GM18505 (cell line): ENCODE data around the gene MYO6.

Experiments
- ATAC-seq: cut with Tn5 transposase; IDR thresholded peaks from one replicate; pipeline ENCODE4 v1.9.1; 2021; ENCODE audit not compliant: unreplicated experiment
- POLR2A ChIP-seq: IDR thresholded peaks from 4 replicates; pipeline ENCODE4 v1.6.1; 2011; ENCODE audit warnings: borderline replicate concordance; ENCODE audit not compliant: insufficient read depth, insufficient read length; ENCODE audit errors: extremely low read depth

MYO6 gene

DNA sequence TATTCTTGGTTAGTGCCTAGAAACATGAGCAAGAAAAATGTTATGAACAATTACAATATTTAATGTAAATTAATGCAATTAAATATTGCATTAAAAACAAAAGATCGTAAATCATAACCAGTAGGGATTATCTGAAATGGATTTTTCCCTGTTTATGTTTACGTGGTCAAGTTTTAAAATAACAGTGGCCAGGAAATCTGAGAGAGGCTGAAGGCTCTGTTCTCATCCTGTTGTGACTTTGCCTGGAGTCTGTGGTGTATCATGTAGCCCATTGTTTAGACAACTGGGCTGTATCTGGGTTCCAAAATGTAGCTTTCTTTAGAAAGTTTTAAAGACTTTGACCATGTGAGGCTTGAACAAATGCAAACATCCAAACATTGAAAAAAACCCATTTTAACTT lies 2.4 kb downstream of the MYO6 start:
- no peak for TF ChIP-seq POLR2A
- ATAC-seq = no peak

DNA sequence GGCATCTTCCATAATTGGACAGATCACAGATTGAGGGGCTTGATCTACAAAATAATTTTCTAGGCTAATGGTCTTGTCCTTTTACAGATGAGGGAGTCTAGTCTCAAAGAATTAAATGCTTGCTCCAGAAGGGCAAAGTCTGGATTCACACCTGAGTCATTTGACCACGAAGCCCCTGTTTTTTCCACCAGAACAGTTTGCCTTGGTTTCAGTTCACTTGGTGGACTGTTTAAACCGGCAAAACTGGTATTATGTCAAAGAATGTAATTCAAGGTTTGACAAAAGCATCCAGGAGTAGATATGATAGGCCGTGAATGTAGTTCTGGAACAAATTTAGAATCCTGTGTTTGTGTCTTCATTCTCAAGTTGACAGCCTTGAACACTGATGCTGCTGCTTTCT lies 3.3 kb downstream of the MYO6 start:
- no peak for ATAC-seq

DNA sequence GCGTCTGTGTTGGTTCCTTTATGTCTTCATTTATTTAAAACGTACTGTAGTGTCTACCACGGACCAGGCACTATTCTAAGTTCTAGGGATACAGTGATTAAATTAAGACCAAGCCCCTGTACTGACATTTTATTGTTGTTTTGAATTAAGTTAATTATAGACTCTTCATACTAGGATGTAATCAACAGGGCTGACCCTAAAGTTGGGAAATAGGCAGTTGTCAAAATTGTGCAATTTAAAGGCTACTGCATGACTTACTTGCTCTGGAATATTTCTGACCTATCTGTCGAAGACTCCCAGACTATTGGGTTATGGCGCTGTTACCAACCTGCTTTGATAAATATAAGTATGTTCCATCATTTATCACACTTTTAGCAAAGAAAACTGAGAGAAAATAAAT lies 6.7 kb downstream of the MYO6 start:
- no peak for TF ChIP-seq POLR2A
- ATAC-seq = no peak

More for the DNA sequence above, 3.3 kb downstream of the MYO6 start:
- no peak for TF ChIP-seq POLR2A

GRCh38 chr6:75757295-75757694 lies 8.3 kb downstream of the MYO6 start:
- no peak for ATAC-seq

GRCh38 chr6:75758061-75758460 lies 9.0 kb downstream of the MYO6 start:
- TF ChIP-seq POLR2A = no peak
- ATAC-seq = no peak

More at GRCh38 chr6:75757295-75757694, 8.3 kb downstream of the MYO6 start:
- no peak for TF ChIP-seq POLR2A

- no peak for ATAC-seq
- no peak for TF ChIP-seq POLR2A
Measured at GRCh38 chr6:75759207-75759606, 10.2 kb downstream of the MYO6 start.

DNA sequence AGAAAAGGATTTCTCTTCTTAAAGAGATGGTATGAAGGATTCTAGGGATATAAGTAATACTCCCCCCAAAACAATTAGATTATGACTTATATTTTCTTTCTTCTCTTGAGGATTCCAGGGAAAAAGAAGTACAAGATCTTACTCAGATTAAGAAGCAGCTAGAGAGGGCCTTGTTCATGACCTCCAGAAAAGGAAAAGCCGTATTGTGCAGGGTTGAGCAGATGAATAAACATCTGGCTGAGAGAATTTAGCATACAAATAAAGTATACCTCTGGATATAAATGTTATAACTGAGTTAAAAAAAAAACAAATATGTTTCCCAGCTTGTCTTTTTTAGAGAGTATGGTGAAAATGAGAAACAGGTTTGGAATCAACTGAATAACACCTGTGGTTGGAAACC lies 11.3 kb downstream of the MYO6 start:
- no peak for ATAC-seq
- TF ChIP-seq POLR2A = no peak

- ATAC-seq = no peak
- TF ChIP-seq POLR2A = no peak
Measured at GRCh38 chr6:75761489-75761888, 12.4 kb downstream of the MYO6 start.

- no peak for ATAC-seq
- TF ChIP-seq POLR2A = no peak
Measured at GRCh38 chr6:75762063-75762462, 13.0 kb downstream of the MYO6 start.

GRCh38 chr6:75766387-75766786 lies 17.3 kb downstream of the MYO6 start:
- TF ChIP-seq POLR2A = no peak
- no peak for ATAC-seq

GRCh38 chr6:75770844-75771243 lies 21.8 kb downstream of the MYO6 start:
- no peak for ATAC-seq
- no peak for TF ChIP-seq POLR2A

DNA sequence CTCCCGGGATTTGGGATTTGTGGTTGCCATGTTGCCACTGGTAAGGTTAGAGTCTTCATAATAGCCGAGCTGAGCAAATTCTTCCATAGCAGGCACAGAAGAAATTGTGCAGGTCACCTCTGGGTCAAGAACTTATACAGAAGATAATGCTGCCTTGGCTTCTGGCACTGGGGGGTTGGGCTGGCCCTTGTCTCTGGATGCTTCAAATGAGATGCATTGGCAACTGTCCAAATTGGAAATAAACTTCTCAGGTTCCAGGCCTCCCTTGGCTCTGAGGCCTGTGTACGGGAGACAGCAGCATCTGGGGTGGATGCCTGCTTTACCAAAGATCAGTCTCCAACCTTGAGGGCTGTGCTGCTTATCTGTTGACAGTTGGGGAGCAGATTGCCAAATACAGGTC lies 26.2 kb downstream of the MYO6 start:
- no peak for ATAC-seq
- TF ChIP-seq POLR2A = no peak

- no peak for ATAC-seq
Measured at GRCh38 chr6:75776461-75776860, 27.4 kb downstream of the MYO6 start.

GRCh38 chr6:75778757-75779156 lies 29.7 kb downstream of the MYO6 start:
- no peak for ATAC-seq
- TF ChIP-seq POLR2A = no peak

More at GRCh38 chr6:75776461-75776860, 27.4 kb downstream of the MYO6 start:
- TF ChIP-seq POLR2A = no peak

DNA sequence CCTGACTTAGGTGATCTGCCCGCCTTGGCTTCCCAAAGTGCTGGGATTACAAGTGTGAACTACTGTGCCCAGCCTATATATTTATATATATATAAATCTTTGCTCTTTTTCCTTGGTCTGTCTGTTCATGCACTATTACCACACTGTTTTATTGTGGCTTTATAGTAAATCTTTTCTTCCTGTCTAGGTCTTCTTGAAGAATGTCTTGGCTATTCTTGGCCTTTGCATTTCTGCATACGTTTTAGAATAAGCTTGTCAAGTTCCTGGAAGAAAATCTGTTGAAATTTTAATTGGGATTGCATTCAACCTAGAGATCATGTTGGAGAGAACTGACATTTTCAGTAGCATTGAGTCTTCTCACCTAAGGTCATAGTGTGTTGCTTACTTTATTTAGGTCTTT lies 37.1 kb downstream of the MYO6 start:
- ATAC-seq = no peak
- TF ChIP-seq POLR2A = no peak

DNA sequence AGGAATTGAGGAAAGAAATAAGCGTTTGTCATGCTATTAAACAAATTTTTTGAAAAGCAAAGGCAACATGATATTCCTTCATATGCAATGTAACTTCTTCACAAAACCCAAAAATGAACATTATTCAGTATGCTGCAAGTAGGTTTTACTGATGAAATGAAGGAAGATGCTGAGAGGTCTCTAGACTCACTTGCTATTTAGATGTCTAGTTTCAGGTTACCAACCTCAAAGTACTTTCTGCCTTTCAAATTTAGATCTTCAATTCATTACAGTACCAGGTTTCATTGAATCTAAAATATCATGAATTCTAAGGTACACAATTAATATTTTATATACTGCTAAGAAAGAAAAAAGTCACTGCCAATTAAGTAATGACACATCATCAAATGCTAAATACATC lies 39.9 kb downstream of the MYO6 start:
- no peak for TF ChIP-seq POLR2A
- no peak for ATAC-seq

DNA sequence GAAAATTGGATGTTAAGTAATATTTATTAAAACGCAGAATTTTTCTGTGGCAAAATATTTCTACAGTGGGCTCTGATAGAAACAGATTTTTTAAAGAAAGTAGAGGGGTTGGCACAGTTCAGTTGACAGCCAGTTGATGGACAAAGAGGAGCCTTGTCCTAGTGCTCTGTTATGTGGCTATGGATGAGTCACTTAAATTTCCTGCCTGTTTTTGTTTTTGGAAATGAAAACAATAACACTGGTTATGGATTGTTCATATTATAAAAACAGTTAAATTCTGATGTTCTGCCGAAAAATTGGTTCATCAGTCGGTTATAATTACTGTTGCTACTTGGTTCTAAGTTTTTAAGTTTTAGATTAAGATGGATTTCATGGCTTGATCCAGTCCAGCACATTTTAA lies 42.8 kb downstream of the MYO6 start:
- ATAC-seq = no peak
- TF ChIP-seq POLR2A = no peak
